K562 (cell line): ENCODE measurements around the gene OPHN1. TPM values are rescaled to one million over a fixed set of nuclear protein-coding genes. Genes with fewer than 3 reads are reported as not detected.

Source experiments
- ATAC-seq: fragments of 200-7000 bp; cut with Tn5 transposase; 3 replicates; pipeline ENCODE4 v1.9.1; 2020; ENCODE audit warnings: moderate library complexity
- Bru-seq: library from RNA; stranded (reverse); fragments of 400-500 nt; gene quantifications from one replicate; lab custom pipeline; 2021; lab: Mats Ljungman, UMichigan
- BruChase-seq, 2 experiments: library from RNA; stranded (reverse); fragments of 400-500 nt; gene quantifications; one replicate each; lab custom pipeline; 2021; lab: Mats Ljungman, UMichigan
- BruUV-seq: library from RNA; stranded (reverse); fragments of 400-500 nt; replicated peaks from 2 replicates; lab custom pipeline; 2021; lab: Mats Ljungman, UMichigan
- CTCF ChIA-PET: fragments of 300-600 bp; formaldehyde crosslinking; extraction: SDS; loops from one replicate; lab custom pipeline; 2021; ENCODE audit warnings: low intra/inter-chr PET ratio; lab: Yijun Ruan, JAX
- POLR2A ChIA-PET: fragments of 300-600, 350-650 bp; sonication (Branson Sonifier 250); formaldehyde crosslinking; extraction: SDS; loops from one replicate; lab custom pipeline; 2021; ENCODE audit warnings: antibody characterized with exemption, inconsistent platforms; lab: Yijun Ruan, JAX
- DNase-seq, 4 experiments: peaks; one replicate each; pipeline versions ENCODE4 v3.0.0 to v3.0.0-alpha.2; 2011 to 2018; ENCODE audit warnings: low spot score in 3 of 4, mixed read lengths in 3 of 4; ENCODE audit errors: extremely low read depth in 1 of 4
- FAIRE-seq: peaks from 2 replicates; lab custom pipeline; 2011; peaks lifted over from hg19 to GRCh38; lab: Jason Lieb, UNC
- H2AFZ ChIP-seq: 2 replicates; pipeline ENCODE4 v1.6.0; 2011; ENCODE audit warnings: low read depth, low read length, control low read depth, inconsistent platforms
- H3K27ac ChIP-seq: fragments of 200-600 bp; 3 replicates; pipeline ENCODE4 v1.8.0; 2011; ENCODE audit warnings: low read depth, mild to moderate bottlenecking, control low read depth, inconsistent platforms, low read length, moderate library complexity, mixed read lengths; ENCODE audit errors: extremely low read depth
- H3K27me3 ChIP-seq, 2 experiments: fragments of 300-600 bp in 1 of 2; 2 replicates in 1 of 2; 3 replicates in 1 of 2; pipeline versions ENCODE4 v1.6.0 to v1.8.0; 2011; ENCODE audit warnings: inconsistent platforms in 2 of 2, low read length in 2 of 2, mild to moderate bottlenecking in 1 of 2, mixed read lengths in 1 of 2, moderate library complexity in 1 of 2; ENCODE audit not compliant: control insufficient read depth in 2 of 2, insufficient read depth in 2 of 2
- H3K36me3 ChIP-seq: fragments of 300-600 bp; 3 replicates; pipeline ENCODE4 v1.8.0; 2011; ENCODE audit warnings: mild to moderate bottlenecking, low read length, inconsistent platforms; ENCODE audit not compliant: control insufficient read depth, insufficient read depth
- H3K4me1 ChIP-seq, 2 experiments: fragments of 200-600 bp in 1 of 2; replicated peaks in 1 of 2; 2 replicates in 1 of 2; 3 replicates in 1 of 2; pipeline versions ENCODE4 v1.5.1 to v1.8.0; 2011; ENCODE audit warnings: inconsistent platforms in 2 of 2, low read length in 2 of 2, mild to moderate bottlenecking in 1 of 2, mixed read lengths in 1 of 2, moderate library complexity in 1 of 2; ENCODE audit not compliant: control insufficient read depth in 2 of 2, insufficient read depth in 2 of 2
- H3K4me2 ChIP-seq: 2 replicates; pipeline ENCODE4 v1.6.1; 2011; ENCODE audit warnings: low read length, control low read depth, inconsistent platforms, mixed read lengths; ENCODE audit not compliant: insufficient read depth
- H3K4me3 ChIP-seq: fragments of 200-600 bp; sonication (generic), shearing (Covaris generic); 2 replicates; pipeline ENCODE4 v1.5.1; 2016; ENCODE audit warnings: control low read depth, inconsistent platforms
- H3K79me2 ChIP-seq: fragments of 200-600 bp; 3 replicates; pipeline ENCODE4 v1.8.0; 2011; ENCODE audit warnings: low read length, inconsistent platforms; ENCODE audit not compliant: control insufficient read depth, insufficient read depth
- H3K9ac ChIP-seq, 2 experiments: 2 replicates each; pipeline versions ENCODE4 v1.6.0 to v1.6.1; 2011; ENCODE audit warnings: low read depth in 2 of 2, low read length in 2 of 2, control low read depth in 1 of 2, inconsistent platforms in 1 of 2, mild to moderate bottlenecking in 1 of 2, mixed read lengths in 1 of 2; ENCODE audit not compliant: insufficient read depth in 1 of 2
- H3K9me1 ChIP-seq: one replicate; pipeline ENCODE4 v1.6.0; 2011; ENCODE audit warnings: inconsistent platforms, mild to moderate bottlenecking, low read length, moderate library complexity; ENCODE audit not compliant: control insufficient read depth, insufficient read depth
- H3K9me3 ChIP-seq: replicated peaks from 2 replicates; pipeline ENCODE4 v1.5.1; 2011; ENCODE audit warnings: low read depth, low read length, inconsistent platforms; ENCODE audit not compliant: control insufficient read depth, insufficient read depth
- H4K20me1 ChIP-seq: replicated peaks from 2 replicates; pipeline ENCODE4 v1.6.1; 2011; ENCODE audit warnings: low read length, inconsistent platforms, mixed read lengths; ENCODE audit not compliant: control insufficient read depth, insufficient read depth
- BCOR ChIP-seq: fragments of 450-650 bp; IDR thresholded peaks from 2 replicates; pipeline ENCODE4 v1.6.1; 2016
- BHLHE40 ChIP-seq: IDR thresholded peaks from 2 replicates; pipeline ENCODE4 v1.6.1; 2011; ENCODE audit warnings: low read length, improper control_type of control experiment
- CBFA2T2 ChIP-seq: fragments of 450-650 bp; conservative IDR thresholded peaks from 2 replicates; pipeline ENCODE4 v1.6.1; 2017; ENCODE audit warnings: mild to moderate bottlenecking
- CCNT2 ChIP-seq: IDR thresholded peaks from 2 replicates; pipeline ENCODE4 v1.6.1; 2011; ENCODE audit warnings: borderline replicate concordance, low read depth, mild to moderate bottlenecking, moderate library complexity, mixed read lengths, low read length; ENCODE audit not compliant: insufficient read length; ENCODE audit errors: extremely low read depth
- EP300 ChIP-seq: IDR thresholded peaks from 2 replicates; pipeline ENCODE4 v1.6.1; 2012; ENCODE audit warnings: low read length, improper control_type of control experiment
- L3MBTL2 ChIP-seq: fragments of 450-650 bp; IDR thresholded peaks from 2 replicates; pipeline ENCODE4 v1.6.1; 2016; ENCODE audit warnings: mild to moderate bottlenecking, moderate library complexity
- NRF1 ChIP-seq, 2 experiments: fragments of 450-650 bp; IDR thresholded peaks in 1 of 2; conservative IDR thresholded peaks in 1 of 2; 2 replicates each; pipeline ENCODE4 v1.6.1; 2014; ENCODE audit warnings: mild to moderate bottlenecking in 2 of 2
- RNF2 ChIP-seq: sonication (generic); IDR thresholded peaks from 2 replicates; pipeline ENCODE4 v1.6.1; 2016
- SOX6 ChIP-seq: fragments of 450-650 bp; IDR thresholded peaks from 2 replicates; pipeline ENCODE4 v1.6.1; 2014; ENCODE audit warnings: mild to moderate bottlenecking
- SUPT5H ChIP-seq: fragments of 450-650 bp; IDR thresholded peaks from 2 replicates; pipeline ENCODE4 v1.6.1; 2016
- TCF3 ChIP-seq: sonication (generic); formaldehyde crosslinking; IDR thresholded peaks from 2 replicates; pipeline ENCODE4 v1.4.0; 2020; ENCODE audit warnings: mild to moderate bottlenecking, missing genetic modification reagents
- WGBS: fragments of 100-300 bp; shearing (Covaris generic); methylation state at CpG from one replicate; pipeline ENCODE4 v1.1.6; 2016; ENCODE audit warnings: low coverage, mixed read lengths; ENCODE audit not compliant: insufficient coverage; ENCODE audit errors: missing lambda C conversion rate; 5-methylcytosine and 5-hydroxymethylcytosine counted together
- in situ Hi-C: fragments of 300-500 bp; cut with MboI; formaldehyde crosslinking; loops from 4 replicates; pipeline ENCODE4 v1.15.0; 2018; ENCODE audit warnings: inconsistent platforms, mixed read lengths
- intact Hi-C: fragments of 100-400 bp; cut with micrococcal nuclease; formaldehyde crosslinking; loops from 2 replicates; pipeline ENCODE4 v1.14.2; 2022
- long read RNA-seq, 3 experiments: library from polyadenylated mRNA in 2 of 3; library from RNA in 1 of 3; unstranded in 2 of 3; stranded (forward) in 1 of 3; transcript quantifications; one replicate each; pipeline ENCODE4 v2.0.0, GENCODE V29; 2019 to 2022
- polyA minus RNA-seq, 3 experiments: library from RNA; depleted of rRNA, polyadenylated mRNA; stranded (reverse); fragments of >200 nt; gene quantifications; 2 replicates each; pipeline ENCODE4 v1.2.3, GENCODE V29; 2011
- polyA plus RNA-seq, 8 experiments: library from polyadenylated mRNA; depleted of rRNA in 4 of 8; stranded (reverse) in 5 of 8; unstranded in 3 of 8; fragments of >200 nt; fragmentation: Nextera tagmentation in 2 of 8; fragmentation: Illumina TruSeq in 1 of 8; extraction: Ambion mirVana in 2 of 8; extraction: Trizol in 1 of 8; gene quantifications; 2 replicates each; pipeline versions ENCODE4 v1.2.1 to v1.2.3, GENCODE V29; 2011 to 2014; ENCODE audit warnings: inconsistent platforms in 1 of 8, missing spikeins in 1 of 8
- total RNA-seq, 7 experiments: library from RNA; depleted of rRNA in 6 of 7; stranded (reverse); fragments of >200 nt in 6 of 7; fragmentation: Illumina TruSeq in 2 of 7; extraction: Trizol in 2 of 7; gene quantifications; 2 replicates each; pipeline versions ENCODE4 v1.2.1 to v1.2.3, GENCODE V29; 2011 to 2021; ENCODE audit warnings: low replicate concordance in 1 of 7
- TF ChIP-seq, protein P1 (sequence below), 2 experiments: IDR thresholded peaks; 2 replicates each; pipeline ENCODE4 v1.6.1; 2012; ENCODE audit warnings: improper control_type of control experiment in 2 of 2, low read depth in 2 of 2, low read length in 2 of 2, borderline replicate concordance in 1 of 2

Gene OPHN1, protein sequence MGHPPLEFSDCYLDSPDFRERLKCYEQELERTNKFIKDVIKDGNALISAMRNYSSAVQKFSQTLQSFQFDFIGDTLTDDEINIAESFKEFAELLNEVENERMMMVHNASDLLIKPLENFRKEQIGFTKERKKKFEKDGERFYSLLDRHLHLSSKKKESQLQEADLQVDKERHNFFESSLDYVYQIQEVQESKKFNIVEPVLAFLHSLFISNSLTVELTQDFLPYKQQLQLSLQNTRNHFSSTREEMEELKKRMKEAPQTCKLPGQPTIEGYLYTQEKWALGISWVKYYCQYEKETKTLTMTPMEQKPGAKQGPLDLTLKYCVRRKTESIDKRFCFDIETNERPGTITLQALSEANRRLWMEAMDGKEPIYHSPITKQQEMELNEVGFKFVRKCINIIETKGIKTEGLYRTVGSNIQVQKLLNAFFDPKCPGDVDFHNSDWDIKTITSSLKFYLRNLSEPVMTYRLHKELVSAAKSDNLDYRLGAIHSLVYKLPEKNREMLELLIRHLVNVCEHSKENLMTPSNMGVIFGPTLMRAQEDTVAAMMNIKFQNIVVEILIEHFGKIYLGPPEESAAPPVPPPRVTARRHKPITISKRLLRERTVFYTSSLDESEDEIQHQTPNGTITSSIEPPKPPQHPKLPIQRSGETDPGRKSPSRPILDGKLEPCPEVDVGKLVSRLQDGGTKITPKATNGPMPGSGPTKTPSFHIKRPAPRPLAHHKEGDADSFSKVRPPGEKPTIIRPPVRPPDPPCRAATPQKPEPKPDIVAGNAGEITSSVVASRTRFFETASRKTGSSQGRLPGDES
- 2.5 and 2.9 TPM in 2 replicates for total RNA-seq (2011; cell fraction: chromatin; rRNA removed; ENCODE audit: low replicate concordance)
- 1.2 and 2.2 TPM in 2 replicates for total RNA-seq (2011; cell fraction: nucleolus; rRNA removed)
- total RNA-seq (2011; cell fraction: nucleoplasm; rRNA removed) = 2.3 and 2.4 TPM in 2 replicates
- total RNA-seq (2014; rRNA removed) = 1.00 and 1.1 TPM in 2 replicates
- total RNA-seq (2014; rRNA removed; fragmentation: Illumina TruSeq; extraction: Trizol) = 1.1 and 1.2 TPM in 2 replicates
- 1.6 and 1.8 TPM in 2 replicates for total RNA-seq (2015; rRNA removed; fragmentation: Illumina TruSeq; extraction: Trizol)
- 1.4 and 1.8 TPM in 2 replicates for total RNA-seq (2021)
- polyA plus RNA-seq (2011; rRNA removed) = 0.96 and 1.0 TPM in 2 replicates
- polyA plus RNA-seq (2011; cell fraction: cytosol; rRNA removed) = 0.52 and 0.66 TPM in 2 replicates
- polyA plus RNA-seq (2011; cell fraction: nucleus; rRNA removed) = 1.6 and 2.6 TPM in 2 replicates
- 1.5 and 2.1 TPM in 2 replicates for polyA plus RNA-seq (2012)
- 1.3 and 1.6 TPM in 2 replicates for polyA plus RNA-seq (2014; fragmentation: Illumina TruSeq; extraction: Trizol)
- polyA plus RNA-seq (2014; fragmentation: Nextera tagmentation; extraction: Ambion mirVana) = under 1 TPM; 0.28 to 0.42 TPM
- polyA plus RNA-seq (2014; rRNA removed) = 0.49 and 0.85 TPM in 2 replicates
- 2.0 and 4.8 TPM in 2 replicates for polyA minus RNA-seq (2011; rRNA and poly(A)+ RNA removed)
- 4.2 TPM in 2 replicates for polyA minus RNA-seq (2011; cell fraction: cytosol; rRNA and poly(A)+ RNA removed)
- polyA minus RNA-seq (2011; cell fraction: nucleus; rRNA and poly(A)+ RNA removed) = 2.3 and 4.0 TPM in 2 replicates
- percentile 43 among the genes with signal in this experiment for Bru-seq, nascent RNA
- percentile 46 among the genes with signal in this experiment for BruChase-seq, experiment 1, labeled RNA remaining after a 2-hour chase
- BruChase-seq, experiment 2, labeled RNA remaining after a 6-hour chase = percentile 46 among the genes with signal in this experiment
- long read RNA-seq, experiment 1, partial matches to known transcripts = 0 of 4 reads
- long read RNA-seq, experiment 1, other reads (novel, unspliced or antisense) = 4 of 4 reads
- long read RNA-seq, experiment 2, partial matches to known transcripts = 0 of 3 reads
- long read RNA-seq, experiment 2, other reads (novel, unspliced or antisense) = 3 of 3 reads
- long read RNA-seq, experiment 3, partial matches to known transcripts = 1 of 1 reads
- long read RNA-seq, experiment 3, other reads (novel, unspliced or antisense) = 0 of 1 reads

DNA sequence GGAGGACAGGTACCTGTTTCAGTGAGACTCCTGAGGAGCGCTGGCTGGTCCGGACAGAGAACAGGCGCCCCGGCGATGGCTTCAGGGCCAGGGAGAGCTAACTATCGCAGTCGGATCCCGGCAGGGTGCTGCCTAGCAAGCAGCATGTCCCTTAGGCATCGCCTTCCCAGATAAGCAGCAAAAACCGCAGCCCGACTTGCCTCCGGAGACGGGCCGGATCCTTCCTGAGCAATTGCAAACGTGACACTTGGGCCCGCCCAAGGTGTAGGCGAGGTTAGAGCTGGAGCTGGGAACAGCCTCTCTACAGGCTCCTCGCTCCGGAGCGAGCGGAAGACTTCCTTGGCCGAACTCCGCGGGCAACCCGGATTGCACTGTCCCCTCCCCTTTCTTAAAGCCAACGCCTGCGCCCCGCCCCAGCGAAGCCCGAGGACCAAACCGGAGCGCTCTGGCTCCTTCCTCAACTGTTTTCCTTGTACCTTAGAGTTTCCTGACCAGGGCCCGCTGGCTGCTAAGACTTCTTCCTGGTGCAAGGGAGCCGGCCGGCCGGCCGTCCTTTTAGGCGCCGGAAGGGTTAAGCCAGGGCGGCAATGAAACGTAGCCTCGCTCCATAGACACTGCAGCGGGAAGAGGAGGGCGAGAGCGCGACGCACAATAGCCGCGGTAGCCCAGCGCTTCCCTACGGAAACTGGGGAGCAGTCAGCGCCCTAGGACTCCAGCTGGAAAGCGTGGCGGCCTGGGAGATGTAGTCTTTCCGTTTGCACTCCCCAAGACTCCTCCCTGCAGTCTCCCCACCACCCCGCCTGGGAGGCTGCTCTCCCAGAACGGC lies at the start of gene OPHN1:
Gene OPHN1, minus strand, starts transcription at position 341 of the 826 bp plus-strand sequence. CDS start 475 bp downstream, outside the sequence.
- Histone ChIP-seq H4K20me1 (no peaks in the 10 kb centered on the region), H2AFZ (peak within 1 kb of the TSS; percentile 75), H3K79me2 (no peaks in the 10 kb centered on the region), H3K4me2 (peak within 1 kb of the TSS; percentile 74), H3K4me1 (peaks cover 11 to 13% of the 10 kb centered on the region in 2 experiments; a peak in 4 of 5 replicates), H3K4me3 (peak within 1 kb of the TSS; percentile 51), H3K27me3 (peaks cover 0 to 7% of the 10 kb centered on the region in 2 experiments; a peak in 2 of 5 replicates), H3K9ac (peak within 1 kb of the TSS; percentile 50 to 89), H3K27ac (peak within 1 kb of the TSS; percentile 70), H3K9me3 (no peaks in the 10 kb centered on the region), H3K36me3 (no peaks in the 10 kb centered on the region), H3K9me1 (no peaks in the 10 kb centered on the region)
- TSS peak; percentile 64 for BruUV-seq
- intact Hi-C loops (no loop called here), in situ Hi-C loops (no loop called here)
- FAIRE-seq (peak; percentile 71), DNase-seq (peak; percentile 57 to 88 (median 58)), ATAC-seq (peak; percentile 93)
- CTCF ChIA-PET = no interaction called here
- POLR2A ChIA-PET = interaction anchor here (0.6 to 1.9 kb wide), 2 partner anchors 11 to 322 kb away, joined by 3 to 8 read pairs; no protein-coding TSS in a partner anchor
- WGBS = under 1% methylated on average over 30 of the region's 57 CpGs
- TF ChIP-seq TCF3 (peak; percentile 77), CBFA2T2 (peak; percentile 42), BCOR (peak; percentile 27; the same call in 1 of the 2 replicates), CCNT2 (peak; percentile 30), SOX6 (no peak), SUPT5H (0 out of 2 replicates have a peak, but pooled peaks have one; percentile 17), RNF2 (peak; percentile 69), BHLHE40 (peak; percentile 90), NRF1 (conservative IDR thresholded peaks at IDR 0.05 in 1 of 2, IDR thresholded peaks at IDR 0.05 in 1 of 2) (peak; percentile 69 to 77; a peak in 3 of 4 replicates), L3MBTL2 (peak; percentile 37; the same call in 1 of the 2 replicates), EP300 (peak; percentile 25; the same call in 1 of the 2 replicates)
- TF ChIP-seq, protein P1, sequence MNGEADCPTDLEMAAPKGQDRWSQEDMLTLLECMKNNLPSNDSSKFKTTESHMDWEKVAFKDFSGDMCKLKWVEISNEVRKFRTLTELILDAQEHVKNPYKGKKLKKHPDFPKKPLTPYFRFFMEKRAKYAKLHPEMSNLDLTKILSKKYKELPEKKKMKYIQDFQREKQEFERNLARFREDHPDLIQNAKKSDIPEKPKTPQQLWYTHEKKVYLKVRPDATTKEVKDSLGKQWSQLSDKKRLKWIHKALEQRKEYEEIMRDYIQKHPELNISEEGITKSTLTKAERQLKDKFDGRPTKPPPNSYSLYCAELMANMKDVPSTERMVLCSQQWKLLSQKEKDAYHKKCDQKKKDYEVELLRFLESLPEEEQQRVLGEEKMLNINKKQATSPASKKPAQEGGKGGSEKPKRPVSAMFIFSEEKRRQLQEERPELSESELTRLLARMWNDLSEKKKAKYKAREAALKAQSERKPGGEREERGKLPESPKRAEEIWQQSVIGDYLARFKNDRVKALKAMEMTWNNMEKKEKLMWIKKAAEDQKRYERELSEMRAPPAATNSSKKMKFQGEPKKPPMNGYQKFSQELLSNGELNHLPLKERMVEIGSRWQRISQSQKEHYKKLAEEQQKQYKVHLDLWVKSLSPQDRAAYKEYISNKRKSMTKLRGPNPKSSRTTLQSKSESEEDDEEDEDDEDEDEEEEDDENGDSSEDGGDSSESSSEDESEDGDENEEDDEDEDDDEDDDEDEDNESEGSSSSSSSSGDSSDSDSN (IDR thresholded peaks at IDR 0.05; ENCODE audit: borderline replicate concordance in 1 of 2, low read depth in 2 of 2, low read length in 2 of 2) = peak in 1 of 2 experiments; percentile 34; a peak in 1 of 4 replicates
